Germinal center (tissue), 1 donor: ENCODE results near the gene ODF2.
A peak's percentile ranks its signal among the peaks of the same experiment; 100 is the strongest.
"Not testable (repeated sequence)": the region's sequence is repeated elsewhere in the genome, so short reads cannot be mapped to it uniquely, and the experiment has no call there.

ENCODE experiments used
- DNase-seq: peaks from one replicate; pipeline ENCODE4 v3.0.0; 2012; ENCODE audit warnings: mixed read lengths, low spot score

ODF2 gene

GRCh38 chr9:128484686-128485413 lies 29.0 kb downstream of the ODF2 start:
- no peak for DNase-seq

- no peak for DNase-seq
Observed at GRCh38 chr9:128485414-128485855, 29.6 kb downstream of the ODF2 start.

GRCh38 chr9:128486201-128486600 lies 30.4 kb downstream of the ODF2 start:
- no peak for DNase-seq

GRCh38 chr9:128493424-128493823 lies 37.6 kb downstream of the ODF2 start:
- DNase-seq: no peak

GRCh38 chr9:128494108-128494745 lies 38.4 kb downstream of the ODF2 start:
- DNase-seq: no peak

GRCh38 chr9:128494746-128495129 lies 38.9 kb downstream of the ODF2 start:
- no peak for DNase-seq

GRCh38 chr9:128495296-128495695 lies 39.5 kb downstream of the ODF2 start:
- DNase-seq: no peak

- DNase-seq: no peak
Observed at GRCh38 chr9:128495804-128496417, 40.1 kb downstream of the ODF2 start.

GRCh38 chr9:128497824-128498610 lies 42.2 kb downstream of the ODF2 start:
- no peak for DNase-seq

GRCh38 chr9:128498911-128499310 lies 43.1 kb downstream of the ODF2 start:
- DNase-seq: no peak

- DNase-seq: no peak
Observed at GRCh38 chr9:128499920-128500319, 44.1 kb downstream of the ODF2 start.

GRCh38 chr9:128503415-128503825 lies 47.6 kb downstream of the ODF2 start:
- DNase-seq: not testable (repeated sequence)

- DNase-seq: no peak
Observed at GRCh38 chr9:128503870-128504269, 48.1 kb downstream of the ODF2 start.

- peak; percentile 100 for DNase-seq
Observed at GRCh38 chr9:128504485-128505413, 48.9 kb downstream of the ODF2 start, which contains the start of gene GLE1. Gene GLE1 (plus strand): TSS chr9:128504719. CDS start chr9:128504806, 87 bp downstream.

- DNase-seq: no peak
Observed at GRCh38 chr9:128505414-128505765, 49.6 kb downstream of the ODF2 start.

- DNase-seq: not testable (repeated sequence)
Observed at GRCh38 chr9:128505906-128506305, 50.1 kb downstream of the ODF2 start.

- DNase-seq: no peak
Observed at GRCh38 chr9:128512820-128513219, 57.0 kb downstream of the ODF2 start.

- DNase-seq: no peak
Observed at GRCh38 chr9:128521956-128522355, 66.2 kb downstream of the ODF2 start.

GRCh38 chr9:128523199-128523925 lies 67.6 kb downstream of the ODF2 start:
- no peak for DNase-seq

GRCh38 chr9:128526720-128527119 lies 70.9 kb downstream of the ODF2 start:
- DNase-seq: no peak
